ENCODE measurements around the gene GPR137C.

DNA sequence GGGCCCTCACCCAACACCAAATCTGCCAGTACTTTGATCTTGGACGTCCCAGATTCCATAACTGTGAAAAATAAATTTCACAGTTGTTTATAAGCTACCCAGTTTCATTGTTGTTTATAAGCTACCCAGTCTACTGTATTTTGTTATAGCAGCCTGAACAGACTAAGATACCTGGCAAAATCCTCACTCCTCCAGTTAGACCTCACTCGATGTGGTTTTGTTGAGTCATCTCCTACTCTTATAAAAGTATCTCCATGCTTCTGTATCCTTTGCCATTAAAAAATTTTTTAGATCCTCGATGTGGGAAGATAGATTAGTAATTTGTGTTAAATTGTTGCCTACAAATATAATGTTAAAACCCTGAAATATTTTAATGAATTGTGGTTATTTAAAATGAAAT, 16.4 kb upstream of the GPR137C start:
- no peak for TF ChIP-seq GATA2 (IDR thresholded peaks at IDR 0.05; ENCODE audit: low read depth, low read length)
- TF ChIP-seq GATA3 (IDR thresholded peaks at IDR 0.05; ENCODE audit: low read depth, low read length), result no peak

All from SH-SY5Y (cell line).